LNCaP clone FGC (cell line): ENCODE results near the gene LRRTM4.

ENCODE experiments used
- DNase-seq: peaks from one replicate; pipeline ENCODE4 v3.0.0-alpha.2; 2011; ENCODE audit warnings: low read depth
- H3K4me3 ChIP-seq: 2 replicates; pipeline ENCODE4 v1.5.1; 2011; ENCODE audit warnings: mild to moderate bottlenecking, low read depth, low read length, control low read depth
- TF ChIP-seq, protein P1 (sequence below): IDR thresholded peaks from 2 replicates; pipeline ENCODE4 v1.5.1; 2012; ENCODE audit warnings: mild to moderate bottlenecking; ENCODE audit not compliant: control insufficient read depth, insufficient read depth; ENCODE audit errors: extremely low read depth

The LRRTM4 gene

DNA sequence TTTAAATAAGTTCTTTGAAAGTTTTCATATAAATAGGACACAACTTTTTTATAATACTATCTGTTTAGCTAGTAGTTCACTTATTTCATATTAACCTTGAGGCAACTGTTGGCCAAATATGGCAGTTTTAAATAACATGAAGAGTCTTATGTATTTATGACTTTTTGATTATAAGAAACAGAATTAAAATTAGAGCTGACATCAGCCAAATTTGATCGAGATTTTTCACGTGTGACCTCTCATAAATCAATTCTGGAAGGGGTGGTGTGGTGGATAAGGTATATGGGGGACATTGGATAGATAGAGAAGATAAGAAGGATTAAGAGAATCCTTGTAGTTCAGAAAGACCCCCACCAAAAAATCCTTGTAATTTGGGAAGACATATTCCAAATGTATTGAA lies 776.6 kb downstream of the LRRTM4 start:
- DNase-seq: no peak

DNA sequence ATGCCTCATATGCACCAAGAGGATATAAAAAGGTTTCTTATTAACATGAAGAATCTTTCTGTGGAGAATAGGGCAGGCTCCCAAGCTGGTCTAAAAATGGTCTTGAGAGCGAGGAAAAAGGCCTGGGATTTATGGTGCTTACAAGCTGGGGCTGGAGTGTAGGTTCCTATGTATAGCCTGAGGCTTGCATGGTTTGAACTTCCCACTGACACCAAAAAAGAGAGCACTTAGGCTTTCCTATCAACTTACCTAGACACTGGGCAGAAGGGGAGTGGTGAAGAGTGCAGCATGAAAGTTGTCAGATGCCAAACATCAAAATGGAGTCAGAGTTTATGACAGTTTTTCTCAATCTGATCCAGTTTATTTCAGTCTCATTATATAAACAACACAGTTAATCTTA lies 784.6 kb downstream of the LRRTM4 start:
- no peak overlapping the region for H3K4me3 ChIP-seq
- TF ChIP-seq, protein P1, sequence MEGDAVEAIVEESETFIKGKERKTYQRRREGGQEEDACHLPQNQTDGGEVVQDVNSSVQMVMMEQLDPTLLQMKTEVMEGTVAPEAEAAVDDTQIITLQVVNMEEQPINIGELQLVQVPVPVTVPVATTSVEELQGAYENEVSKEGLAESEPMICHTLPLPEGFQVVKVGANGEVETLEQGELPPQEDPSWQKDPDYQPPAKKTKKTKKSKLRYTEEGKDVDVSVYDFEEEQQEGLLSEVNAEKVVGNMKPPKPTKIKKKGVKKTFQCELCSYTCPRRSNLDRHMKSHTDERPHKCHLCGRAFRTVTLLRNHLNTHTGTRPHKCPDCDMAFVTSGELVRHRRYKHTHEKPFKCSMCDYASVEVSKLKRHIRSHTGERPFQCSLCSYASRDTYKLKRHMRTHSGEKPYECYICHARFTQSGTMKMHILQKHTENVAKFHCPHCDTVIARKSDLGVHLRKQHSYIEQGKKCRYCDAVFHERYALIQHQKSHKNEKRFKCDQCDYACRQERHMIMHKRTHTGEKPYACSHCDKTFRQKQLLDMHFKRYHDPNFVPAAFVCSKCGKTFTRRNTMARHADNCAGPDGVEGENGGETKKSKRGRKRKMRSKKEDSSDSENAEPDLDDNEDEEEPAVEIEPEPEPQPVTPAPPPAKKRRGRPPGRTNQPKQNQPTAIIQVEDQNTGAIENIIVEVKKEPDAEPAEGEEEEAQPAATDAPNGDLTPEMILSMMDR: no peak
- no peak for DNase-seq

More for the DNA sequence above, 776.6 kb downstream of the LRRTM4 start:
- TF ChIP-seq, protein P1: no peak
- H3K4me3 ChIP-seq: no peak overlapping the region

DNA sequence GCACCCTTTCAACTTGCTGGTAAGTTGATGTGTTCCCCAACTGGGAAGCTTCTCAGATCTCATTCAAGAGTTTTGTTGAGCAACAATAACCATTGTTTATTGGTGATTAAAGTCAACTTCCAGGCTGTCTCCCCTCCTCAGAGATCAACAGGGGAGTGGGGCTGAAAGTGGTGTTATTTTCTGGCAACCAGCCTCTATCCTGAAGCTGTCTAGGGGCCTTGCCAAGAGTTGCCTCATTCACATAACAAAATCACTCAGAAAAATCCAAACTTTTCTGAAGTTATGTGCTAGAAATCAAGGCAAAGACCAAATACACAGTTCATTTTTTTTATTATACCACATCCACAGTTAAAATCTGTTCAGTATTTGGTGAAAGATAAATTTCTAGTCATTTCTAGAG lies 788.4 kb downstream of the LRRTM4 start:
- no peak overlapping the region for H3K4me3 ChIP-seq
- DNase-seq: no peak
- TF ChIP-seq, protein P1: no peak

DNA sequence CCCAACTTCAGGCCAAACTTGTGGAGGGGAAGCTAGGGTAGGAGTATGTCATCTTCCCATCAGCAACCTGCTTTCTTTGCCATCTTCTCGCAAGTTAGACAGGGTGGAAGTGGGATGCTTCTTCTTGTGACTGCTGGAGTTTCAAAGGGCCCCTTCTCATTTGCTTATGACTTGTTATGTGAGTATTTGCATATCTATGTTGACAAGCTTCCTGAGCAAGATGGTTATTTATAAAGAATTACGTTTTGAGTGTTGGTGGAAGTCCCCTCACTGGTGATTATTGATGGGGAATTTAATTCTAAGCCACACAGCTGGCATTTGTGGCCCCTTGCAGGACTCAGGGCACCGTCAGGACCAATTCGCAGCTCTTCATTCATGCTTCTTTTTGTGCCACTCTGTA lies 791.0 kb downstream of the LRRTM4 start:
- TF ChIP-seq, protein P1: no peak
- DNase-seq: no peak
- no peak overlapping the region for H3K4me3 ChIP-seq

DNA sequence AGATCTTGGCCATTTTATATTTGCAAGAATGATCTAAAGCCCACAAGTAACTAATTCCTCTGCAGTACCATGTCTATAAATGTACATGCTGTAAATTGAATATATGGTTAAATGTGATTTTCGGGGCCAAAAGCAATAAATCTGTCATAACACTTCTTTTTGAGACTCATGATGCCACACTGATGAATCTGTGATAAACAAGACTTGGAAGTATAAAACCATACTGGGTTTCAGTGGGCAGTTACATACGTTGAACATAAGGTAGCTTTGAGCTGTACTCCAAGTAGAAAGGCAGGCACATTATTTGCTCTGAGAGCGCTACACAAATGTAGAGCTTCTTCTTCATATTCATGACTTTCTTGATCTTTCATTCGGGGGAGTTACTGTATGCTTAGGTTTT lies 792.2 kb downstream of the LRRTM4 start:
- no peak for DNase-seq
- TF ChIP-seq, protein P1: no peak
- H3K4me3 ChIP-seq: no peak overlapping the region

DNA sequence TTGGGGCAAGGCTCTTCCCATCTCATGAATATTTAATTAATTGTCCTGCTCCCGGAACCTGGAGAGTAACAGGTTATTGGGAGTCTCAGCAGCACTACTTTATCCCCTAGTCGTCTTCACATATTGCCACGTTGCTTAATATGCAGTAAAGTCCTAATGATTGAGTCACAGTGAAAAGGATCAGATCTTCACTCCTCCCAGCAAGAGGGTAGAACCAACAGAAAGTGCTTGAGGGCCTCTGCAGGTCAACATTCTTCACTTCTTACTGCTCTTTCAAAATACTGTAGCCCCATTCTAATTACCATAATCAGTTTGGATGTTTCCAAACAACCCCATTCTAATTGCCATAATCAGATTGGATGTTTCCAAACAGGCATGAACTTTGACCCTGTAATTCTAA lies 801.0 kb downstream of the LRRTM4 start:
- DNase-seq: no peak
- H3K4me3 ChIP-seq: no peak overlapping the region
- TF ChIP-seq, protein P1: no peak

DNA sequence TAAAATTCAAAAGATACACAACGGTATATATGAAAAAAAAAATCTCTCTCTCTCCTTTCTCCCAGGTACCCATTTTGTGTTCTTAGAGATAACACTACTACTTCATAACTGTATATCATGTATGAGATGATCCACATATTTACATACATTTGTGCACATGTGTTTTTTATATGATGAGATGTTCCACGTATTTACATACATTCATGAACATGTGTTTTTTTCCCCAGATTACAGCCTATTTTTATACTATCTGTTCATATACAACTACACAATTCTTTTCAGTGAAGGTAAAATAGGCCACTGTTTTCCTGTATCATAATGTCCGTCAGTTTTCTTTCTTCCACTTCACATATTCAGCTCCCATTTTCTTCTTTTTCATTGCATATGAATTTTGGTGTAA lies 808.9 kb downstream of the LRRTM4 start:
- no peak for DNase-seq
- H3K4me3 ChIP-seq: no peak overlapping the region
- TF ChIP-seq, protein P1: no peak
